Measurements from ENCODE around the gene MLC1.

MLC1 gene

DNA sequence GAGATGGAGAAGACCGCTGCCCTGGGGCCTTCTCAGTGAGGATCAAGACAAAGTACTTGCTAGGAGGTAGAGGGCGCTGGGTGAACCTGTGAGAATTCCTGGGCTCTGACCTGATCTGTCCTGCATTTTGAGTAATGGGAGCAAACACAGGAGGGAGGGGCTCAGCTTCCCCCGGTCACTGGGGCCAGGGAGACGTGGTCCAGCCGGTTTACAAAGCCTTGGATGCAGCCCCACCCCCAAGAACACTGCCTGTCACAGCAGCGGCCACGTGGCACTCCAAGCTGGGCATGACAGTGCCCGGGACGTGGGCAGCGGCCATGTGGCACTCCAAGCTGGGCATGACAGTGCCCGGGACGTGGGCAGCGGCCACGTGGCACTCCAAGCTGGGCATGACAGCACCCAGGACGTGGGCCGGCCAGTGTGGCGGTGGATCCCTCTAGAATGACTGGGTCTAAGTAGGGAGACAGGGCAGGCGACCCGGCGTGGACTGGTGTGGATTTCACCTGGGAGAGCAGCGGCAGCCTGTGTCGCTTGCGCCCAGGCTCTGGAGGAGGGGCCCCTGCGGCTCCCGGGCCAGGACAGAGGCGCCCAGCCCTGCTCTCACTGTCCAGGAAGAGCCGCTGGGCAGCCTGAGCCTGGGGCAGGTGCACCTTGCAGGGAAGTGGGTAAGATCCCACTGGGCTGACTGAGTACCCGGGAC is 24.6 kb downstream of the MLC1 start:
- in situ Hi-C loops (cut with HindIII; ENCODE audit: low sequenced_read_pairs): no loop called here
- TF ChIP-seq, protein P1, sequence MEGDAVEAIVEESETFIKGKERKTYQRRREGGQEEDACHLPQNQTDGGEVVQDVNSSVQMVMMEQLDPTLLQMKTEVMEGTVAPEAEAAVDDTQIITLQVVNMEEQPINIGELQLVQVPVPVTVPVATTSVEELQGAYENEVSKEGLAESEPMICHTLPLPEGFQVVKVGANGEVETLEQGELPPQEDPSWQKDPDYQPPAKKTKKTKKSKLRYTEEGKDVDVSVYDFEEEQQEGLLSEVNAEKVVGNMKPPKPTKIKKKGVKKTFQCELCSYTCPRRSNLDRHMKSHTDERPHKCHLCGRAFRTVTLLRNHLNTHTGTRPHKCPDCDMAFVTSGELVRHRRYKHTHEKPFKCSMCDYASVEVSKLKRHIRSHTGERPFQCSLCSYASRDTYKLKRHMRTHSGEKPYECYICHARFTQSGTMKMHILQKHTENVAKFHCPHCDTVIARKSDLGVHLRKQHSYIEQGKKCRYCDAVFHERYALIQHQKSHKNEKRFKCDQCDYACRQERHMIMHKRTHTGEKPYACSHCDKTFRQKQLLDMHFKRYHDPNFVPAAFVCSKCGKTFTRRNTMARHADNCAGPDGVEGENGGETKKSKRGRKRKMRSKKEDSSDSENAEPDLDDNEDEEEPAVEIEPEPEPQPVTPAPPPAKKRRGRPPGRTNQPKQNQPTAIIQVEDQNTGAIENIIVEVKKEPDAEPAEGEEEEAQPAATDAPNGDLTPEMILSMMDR (IDR thresholded peaks at IDR 0.05; ENCODE audit: low read depth, low read length): no peak
- DNase-seq (ENCODE audit: low read depth, low spot score): no peak
- H3K4me3 ChIP-seq (ENCODE audit: low read depth, low read length): no peak overlapping the region

DNA sequence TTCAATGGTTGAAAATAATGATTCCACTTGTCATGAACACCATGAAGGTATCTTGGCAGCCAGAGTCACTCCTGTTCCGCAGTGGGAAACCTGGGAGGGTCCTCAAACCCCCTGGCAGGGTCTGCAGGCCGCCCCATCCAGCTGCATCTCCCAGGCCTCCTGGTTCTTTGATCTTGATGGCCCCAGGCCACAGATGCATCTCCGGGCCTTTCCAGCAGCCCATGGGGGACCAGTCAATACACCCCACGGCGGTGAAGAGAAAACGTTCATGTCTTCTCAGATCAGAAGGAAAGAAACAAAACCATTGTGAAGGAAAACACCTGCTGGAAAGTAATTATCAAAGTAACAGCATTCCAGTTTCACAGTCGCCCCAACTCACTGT is 25.4 kb downstream of the MLC1 start:
- TF ChIP-seq, protein P1 (IDR thresholded peaks at IDR 0.05; ENCODE audit: low read depth, low read length): no peak
- no peak overlapping the region for H3K4me3 ChIP-seq (ENCODE audit: low read depth, low read length)
- DNase-seq (ENCODE audit: low read depth, low spot score): no peak
- in situ Hi-C loops (cut with HindIII; ENCODE audit: low sequenced_read_pairs): no loop called here

DNA sequence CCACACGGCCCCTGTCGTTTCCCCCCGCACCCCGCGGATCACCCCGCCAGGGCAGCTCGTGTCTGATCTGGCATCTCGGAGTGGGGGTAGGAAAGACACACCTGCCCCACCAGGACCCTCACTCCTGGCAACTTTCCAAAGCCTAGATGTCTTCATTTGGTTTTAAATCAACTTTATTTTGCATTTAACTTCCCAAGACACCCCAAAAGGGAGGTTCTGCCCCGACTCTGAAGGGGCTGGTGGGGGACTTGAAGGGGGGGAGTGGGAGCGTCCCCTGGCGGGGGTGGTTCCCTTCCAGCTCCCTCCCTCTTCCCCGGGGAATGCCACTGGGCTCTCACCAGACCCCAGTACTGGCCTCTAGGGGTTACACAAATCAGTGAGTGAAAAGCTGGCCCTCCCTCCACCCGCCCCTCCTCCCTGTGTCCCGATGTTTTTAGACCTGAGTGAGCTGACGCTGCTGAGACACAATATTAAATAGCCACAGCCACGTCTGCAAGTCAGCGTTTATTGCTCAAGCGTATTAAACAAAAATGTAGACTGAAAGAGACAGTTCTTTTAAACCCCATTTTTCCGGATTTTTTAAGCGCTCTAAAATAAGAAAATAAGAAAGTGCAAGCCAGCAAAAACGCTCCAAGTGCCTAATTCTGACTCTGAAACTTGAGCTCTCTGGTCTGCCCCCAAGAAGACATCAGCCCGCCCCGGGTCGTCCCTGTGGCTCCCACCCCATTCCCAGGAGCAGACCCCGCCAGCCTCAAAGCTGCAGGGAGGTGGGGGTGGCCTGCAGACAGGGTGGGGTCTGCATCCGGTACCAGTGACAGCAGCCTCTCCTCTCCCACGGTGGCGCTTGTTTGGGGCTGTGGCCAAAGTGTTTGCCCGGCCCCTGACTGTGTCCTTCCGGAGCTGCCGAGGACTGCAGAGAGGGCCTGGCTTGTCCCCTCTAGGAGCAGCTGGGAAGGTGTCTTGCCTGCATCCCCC is 26.0 kb downstream of the MLC1 start:
- no peak overlapping the region for H3K4me3 ChIP-seq (ENCODE audit: low read depth, low read length)
- no peak for DNase-seq (ENCODE audit: low read depth, low spot score)
- in situ Hi-C loops (cut with HindIII; ENCODE audit: low sequenced_read_pairs): no loop called here
- TF ChIP-seq, protein P1 (IDR thresholded peaks at IDR 0.05; ENCODE audit: low read depth, low read length): no peak

DNA sequence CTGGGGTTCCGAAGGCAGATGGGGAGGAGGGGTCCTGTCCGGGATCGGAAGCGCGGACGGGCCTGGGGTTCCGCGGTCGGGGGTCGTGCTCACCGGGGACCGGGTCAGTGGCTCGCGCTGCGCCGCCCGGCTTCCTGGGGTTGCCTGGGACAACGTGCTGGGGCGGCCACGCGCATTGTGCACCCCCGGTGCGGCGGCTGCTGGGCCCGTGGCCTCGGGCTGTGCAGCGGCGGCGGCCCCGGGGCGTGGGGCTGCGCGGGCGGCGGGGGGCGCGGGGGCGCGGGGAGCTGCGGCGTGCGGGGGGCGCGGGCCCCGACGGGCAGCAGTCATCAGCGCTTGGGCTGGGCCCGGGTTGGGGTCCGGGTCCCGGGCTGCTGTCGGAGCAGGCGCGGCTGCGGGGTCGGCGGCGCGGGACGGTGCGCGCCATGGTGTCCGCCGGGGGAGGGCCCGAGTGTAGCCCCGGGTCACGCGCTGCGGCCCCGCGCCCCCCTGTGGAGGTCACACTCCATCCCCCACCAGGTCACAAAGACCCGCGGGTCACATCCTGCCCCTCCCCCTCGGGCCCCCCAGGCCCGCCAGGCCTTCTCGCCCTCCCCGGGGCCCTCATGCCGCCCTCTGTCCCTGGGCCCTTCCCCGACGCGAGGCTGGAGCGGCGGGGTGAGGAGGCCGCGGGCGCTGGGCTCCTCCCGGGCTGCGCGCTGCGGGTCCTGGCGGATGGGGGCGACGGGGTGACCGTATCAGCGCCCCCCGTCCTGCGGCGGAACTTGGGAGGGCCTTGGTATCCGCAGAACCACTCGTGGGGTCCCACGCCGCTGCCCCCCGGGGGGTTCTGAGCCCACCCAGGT is 26.9 kb downstream of the MLC1 start, which contains the start of gene TTLL8:
Gene TTLL8, minus strand, starts transcription at position 238 of the 845 bp plus-strand sequence.
- in situ Hi-C loops (cut with HindIII; ENCODE audit: low sequenced_read_pairs): no loop called here
- H3K4me3 ChIP-seq (ENCODE audit: low read depth, low read length): no peak within 1 kb of the TSS

DNA sequence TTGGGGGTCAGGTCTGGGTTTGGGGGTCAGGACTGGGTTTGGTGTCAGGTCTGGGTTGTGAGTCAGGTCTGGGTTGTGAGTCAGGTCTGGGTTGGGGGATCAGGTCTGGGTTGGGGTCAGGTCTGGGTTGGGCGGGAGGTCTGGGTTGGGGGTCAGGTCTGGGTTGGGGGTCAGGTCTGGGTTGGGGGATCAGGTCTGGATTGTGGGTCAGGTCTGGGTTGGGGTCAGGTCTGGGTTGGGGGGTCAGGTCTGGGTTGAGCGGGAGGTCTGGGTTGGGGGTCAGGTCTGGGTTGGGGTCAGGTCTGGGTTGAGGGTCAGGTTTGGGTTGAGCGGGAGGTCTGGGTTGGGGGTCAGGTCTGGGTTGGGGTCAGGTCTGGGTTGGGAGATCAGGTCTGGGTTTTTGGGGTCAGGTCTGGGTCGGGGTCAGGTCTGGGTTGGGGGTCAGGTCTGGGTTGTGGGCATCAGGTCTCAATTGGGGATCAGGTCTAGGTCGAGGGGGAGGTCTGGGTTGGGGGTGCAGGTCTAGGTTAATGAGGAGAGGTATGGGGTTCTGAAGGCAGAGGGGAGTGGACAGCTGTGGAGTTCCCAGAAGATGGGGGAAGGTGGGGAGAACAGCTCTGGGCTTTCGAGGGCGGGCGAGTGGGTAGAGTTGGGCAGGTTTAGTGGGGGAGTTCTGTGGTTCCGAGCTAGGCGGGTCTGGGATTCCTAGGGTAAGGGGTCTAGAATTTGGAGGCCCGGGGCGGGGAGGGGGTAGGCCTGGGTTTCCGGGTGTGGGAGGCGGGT is 27.8 kb downstream of the MLC1 start:
- H3K4me3 ChIP-seq (ENCODE audit: low read depth, low read length): no peak overlapping the region
- no peak for DNase-seq (ENCODE audit: low read depth, low spot score)
- in situ Hi-C loops (cut with HindIII; ENCODE audit: low sequenced_read_pairs): no loop called here
- TF ChIP-seq, protein P1 (IDR thresholded peaks at IDR 0.05; ENCODE audit: low read depth, low read length): no peak

More for the DNA sequence above, 26.9 kb downstream of the MLC1 start, which contains the start of gene TTLL8:
- TF ChIP-seq, protein P1 (IDR thresholded peaks at IDR 0.05; ENCODE audit: low read depth, low read length): no peak
- no peak for DNase-seq (ENCODE audit: low read depth, low spot score)
